ENCODE measurements around the gene PLCB1. TPM values are rescaled to one million over a fixed set of nuclear protein-coding genes. Genes with fewer than 3 reads are reported as not detected.

The PLCB1 gene
- total RNA-seq, 2 experiments from 2014 or later: 3.1 to 3.6 TPM

- POLR2A ChIA-PET: no interaction called here
- H3K27me3 Mint-ChIP-seq: no peaks in the 10 kb centered on the region
- no peaks in the 10 kb centered on the region for H3K4me1 Mint-ChIP-seq (ENCODE audit: low read depth)
- intact Hi-C loops (cut with micrococcal nuclease): no loop called here
- no peaks in the 10 kb centered on the region for H3K9me3 Mint-ChIP-seq
- H3K4me3 Mint-ChIP-seq: no peak overlapping the region
- no peak overlapping the region for H3K27ac Mint-ChIP-seq
- no peak for TF ChIP-seq CTCF (IDR thresholded peaks at IDR 0.05)
- H3K36me3 Mint-ChIP-seq (ENCODE audit: low read depth): no peaks in the 10 kb centered on the region
- DNase-seq (no peak), ATAC-seq (no peak)
- CTCF ChIA-PET: interaction anchor here (1.1 kb wide), 1 partner anchor 425 kb away, joined by 3 read pairs; no protein-coding TSS in a partner anchor
These were observed 194.8 kb downstream of the PLCB1 start for GRCh38 chr20:8326899-8327298.

GRCh38 chr20:8328189-8328588, 196.1 kb downstream of the PLCB1 start:
- ChIA-PET CTCF (no interaction called here), POLR2A (interaction anchor here (0.6 kb wide), 1 partner anchor 137 kb away, joined by 3 read pairs; no protein-coding TSS in a partner anchor)
- Mint-ChIP-seq H3K36me3 (ENCODE audit: low read depth) (no peaks in the 10 kb centered on the region), H3K4me1 (ENCODE audit: low read depth) (no peaks in the 10 kb centered on the region), H3K27ac (no peak overlapping the region), H3K9me3 (no peaks in the 10 kb centered on the region), H3K27me3 (no peaks in the 10 kb centered on the region), H3K4me3 (no peak overlapping the region)
- ATAC-seq (no peak), DNase-seq (no peak)
- TF ChIP-seq CTCF (IDR thresholded peaks at IDR 0.05): no peak
- intact Hi-C loops (cut with micrococcal nuclease): no loop called here

- intact Hi-C loops (cut with micrococcal nuclease): no loop called here
- H3K9me3 Mint-ChIP-seq: no peaks in the 10 kb centered on the region
- POLR2A ChIA-PET: interaction anchor here (0.6 kb wide), 1 partner anchor 13 kb away, joined by 3 read pairs; no protein-coding TSS in a partner anchor
- H3K4me3 Mint-ChIP-seq: no peak overlapping the region
- no peaks in the 10 kb centered on the region for H3K36me3 Mint-ChIP-seq (ENCODE audit: low read depth)
- no peaks in the 10 kb centered on the region for H3K4me1 Mint-ChIP-seq (ENCODE audit: low read depth)
- no peak for TF ChIP-seq CTCF (IDR thresholded peaks at IDR 0.05)
- H3K27me3 Mint-ChIP-seq: no peaks in the 10 kb centered on the region
- no peak for ATAC-seq
- CTCF ChIA-PET: no interaction called here
- DNase-seq: no peak
- H3K27ac Mint-ChIP-seq: no peak overlapping the region
These were observed 198.3 kb downstream of the PLCB1 start for GRCh38 chr20:8330319-8330784.

- ChIA-PET POLR2A (interaction anchor here (0.6 kb wide), 1 partner anchor 14 kb away, joined by 3 read pairs; no protein-coding TSS in a partner anchor), CTCF (no interaction called here)
- Mint-ChIP-seq H3K27ac (no peak overlapping the region), H3K36me3 (ENCODE audit: low read depth) (no peaks in the 10 kb centered on the region), H3K9me3 (no peaks in the 10 kb centered on the region), H3K27me3 (no peaks in the 10 kb centered on the region), H3K4me1 (ENCODE audit: low read depth) (no peaks in the 10 kb centered on the region), H3K4me3 (no peak overlapping the region)
- TF ChIP-seq CTCF (IDR thresholded peaks at IDR 0.05): no peak
- intact Hi-C loops (cut with micrococcal nuclease): no loop called here
- no peak for ATAC-seq
- no peak for DNase-seq
These were observed 199.0 kb downstream of the PLCB1 start for GRCh38 chr20:8330785-8331695.

GRCh38 chr20:8331740-8332412, 199.8 kb downstream of the PLCB1 start:
- ATAC-seq: no peak
- H3K27me3 Mint-ChIP-seq: no peaks in the 10 kb centered on the region
- ChIA-PET CTCF (no interaction called here), POLR2A (no interaction called here)
- H3K4me1 Mint-ChIP-seq (ENCODE audit: low read depth): no peaks in the 10 kb centered on the region
- DNase-seq: no peak
- TF ChIP-seq CTCF (IDR thresholded peaks at IDR 0.05): no peak
- H3K9me3 Mint-ChIP-seq: no peaks in the 10 kb centered on the region
- no peaks in the 10 kb centered on the region for H3K36me3 Mint-ChIP-seq (ENCODE audit: low read depth)
- H3K4me3 Mint-ChIP-seq: no peak overlapping the region
- intact Hi-C loops (cut with micrococcal nuclease): no loop called here
- no peak overlapping the region for H3K27ac Mint-ChIP-seq
